ENCODE measurements around the gene SLC9A9.

DNA sequence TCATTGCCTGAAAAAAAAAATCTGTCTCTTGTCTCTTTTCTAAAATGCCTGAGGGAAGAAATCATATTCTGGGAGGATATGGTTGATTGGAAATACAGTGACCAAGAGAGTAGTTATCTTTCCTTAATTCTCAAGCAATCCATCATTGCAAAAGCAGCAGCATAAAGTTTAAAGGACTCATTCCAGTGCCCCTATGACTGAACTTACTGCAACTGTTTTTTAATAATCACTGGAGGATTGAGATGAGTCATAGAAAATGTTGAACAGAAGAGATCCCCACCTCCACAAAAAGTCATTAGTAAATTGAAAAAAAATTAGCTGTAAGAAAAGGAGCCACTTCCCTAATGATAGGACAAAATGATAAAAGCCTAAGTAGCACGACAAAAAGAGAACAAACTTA lies 121.5 kb downstream of the SLC9A9 start:
- TF ChIP-seq POLR2A (IDR thresholded peaks at IDR 0.05; ENCODE audit: low read length): no peak
- no peak for TF ChIP-seq GATA1 (IDR thresholded peaks at IDR 0.05; ENCODE audit: low read depth, low read length)
